ENCODE results near the gene CNNM4. TPM values are rescaled to one million over a fixed set of nuclear protein-coding genes. Genes with fewer than 3 reads are reported as not detected.
A peak's percentile ranks its signal among the peaks of the same experiment; 100 is the strongest.

The CNNM4 gene
- total RNA-seq: 10 to 100 TPM; 19.0 to 53.9 (median 41.7) TPM

DNA sequence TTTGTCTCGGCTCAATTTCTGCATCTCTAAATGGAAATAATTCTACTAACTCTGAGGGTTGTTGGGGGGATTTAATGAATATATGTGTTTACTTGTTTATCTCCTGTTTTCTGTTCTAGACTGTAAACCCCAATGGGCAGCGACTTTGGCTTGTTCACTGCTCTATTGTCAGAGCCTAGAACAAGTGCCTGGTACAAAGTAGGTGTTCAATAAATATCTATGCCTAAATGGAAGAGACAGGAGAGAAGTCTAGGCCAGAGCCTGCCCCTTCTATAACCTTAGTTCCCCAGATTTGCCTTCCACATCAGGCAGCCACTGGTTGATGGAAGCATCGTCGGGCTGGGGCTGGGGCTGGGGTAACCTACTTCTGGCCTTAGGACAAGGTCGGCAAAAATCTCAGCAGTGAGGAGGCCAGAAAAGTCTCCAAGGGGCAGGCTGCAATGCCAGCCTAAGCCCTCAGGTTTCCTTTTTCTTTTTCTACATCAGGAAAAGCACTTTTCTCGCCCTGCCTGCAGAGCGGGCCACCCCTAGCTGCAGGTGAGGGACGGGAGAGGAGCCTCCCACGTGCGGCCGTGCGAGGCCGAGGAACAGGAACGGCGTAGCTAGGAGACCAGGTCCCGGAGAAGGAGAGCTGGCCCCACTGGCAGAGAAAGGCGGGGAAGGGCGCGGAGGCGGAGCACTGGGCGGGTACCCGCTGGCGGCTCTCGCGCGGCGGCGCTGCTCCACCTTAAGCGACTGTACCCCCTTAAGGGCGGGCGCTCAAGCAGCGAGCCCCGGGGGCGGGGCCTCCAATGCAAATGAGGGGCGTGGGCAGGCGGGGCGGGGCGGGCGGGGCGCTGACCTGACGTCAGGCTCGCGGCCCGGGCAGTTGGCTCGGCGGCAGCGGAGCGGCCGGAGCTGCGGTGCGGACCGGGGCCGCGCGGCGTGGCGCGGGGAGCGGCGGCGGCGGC is at the start of gene CNNM4:
CNNM4 (plus strand) TSS at position 867 of the 950 bp plus-strand sequence. CDS start 98 bp downstream, outside the sequence.
- peaks cover 4 to 56% (median 16%) of the 10 kb centered on the region in 4 donors for H3K4me1 ChIP-seq
- H3K27me3 ChIP-seq: no peaks in the 10 kb centered on the region
- TF ChIP-seq, protein P1, sequence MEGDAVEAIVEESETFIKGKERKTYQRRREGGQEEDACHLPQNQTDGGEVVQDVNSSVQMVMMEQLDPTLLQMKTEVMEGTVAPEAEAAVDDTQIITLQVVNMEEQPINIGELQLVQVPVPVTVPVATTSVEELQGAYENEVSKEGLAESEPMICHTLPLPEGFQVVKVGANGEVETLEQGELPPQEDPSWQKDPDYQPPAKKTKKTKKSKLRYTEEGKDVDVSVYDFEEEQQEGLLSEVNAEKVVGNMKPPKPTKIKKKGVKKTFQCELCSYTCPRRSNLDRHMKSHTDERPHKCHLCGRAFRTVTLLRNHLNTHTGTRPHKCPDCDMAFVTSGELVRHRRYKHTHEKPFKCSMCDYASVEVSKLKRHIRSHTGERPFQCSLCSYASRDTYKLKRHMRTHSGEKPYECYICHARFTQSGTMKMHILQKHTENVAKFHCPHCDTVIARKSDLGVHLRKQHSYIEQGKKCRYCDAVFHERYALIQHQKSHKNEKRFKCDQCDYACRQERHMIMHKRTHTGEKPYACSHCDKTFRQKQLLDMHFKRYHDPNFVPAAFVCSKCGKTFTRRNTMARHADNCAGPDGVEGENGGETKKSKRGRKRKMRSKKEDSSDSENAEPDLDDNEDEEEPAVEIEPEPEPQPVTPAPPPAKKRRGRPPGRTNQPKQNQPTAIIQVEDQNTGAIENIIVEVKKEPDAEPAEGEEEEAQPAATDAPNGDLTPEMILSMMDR (IDR thresholded peaks at IDR 0.05): peak in 2 of 6 experiments; percentile 9 to 11
- no peak for TF ChIP-seq POLR2A (IDR thresholded peaks at IDR 0.05)
- peak within 1 kb of the TSS; percentile 87 to 97 (median 88) for H3K27ac ChIP-seq
- H3K36me3 ChIP-seq: no peaks in the 10 kb centered on the region
- no peaks in the 10 kb centered on the region for H3K9me3 ChIP-seq
- H3K4me3 ChIP-seq: peak within 1 kb of the TSS; percentile 68 to 93 (median 74)
- DNase-seq: peak; percentile 92 to 98 (median 97)

- Histone ChIP-seq H3K36me3 (peaks cover 0 to 60% (median 0%) of the 10 kb centered on the region in 3 donors), H3K9me3 (no peaks in the 10 kb centered on the region), H3K27me3 (no peaks in the 10 kb centered on the region), H3K4me3 (no peak overlapping the region), H3K4me1 (no peaks in the 10 kb centered on the region), H3K27ac (no peak overlapping the region)
- no peak for DNase-seq
- TF ChIP-seq, protein P1 (IDR thresholded peaks at IDR 0.05): no peak
- TF ChIP-seq POLR2A (IDR thresholded peaks at IDR 0.05): no peak
Observed at GRCh38 chr2:96710985-96711384, 49.7 kb upstream of the CNNM4 start.

- no peak for DNase-seq
- Histone ChIP-seq H3K4me1 (no peaks in the 10 kb centered on the region), H3K36me3 (peaks cover 0 to 15% (median 0%) of the 10 kb centered on the region in 3 donors), H3K4me3 (no peak overlapping the region), H3K27ac (no peak overlapping the region), H3K27me3 (no peaks in the 10 kb centered on the region), H3K9me3 (no peaks in the 10 kb centered on the region)
- TF ChIP-seq POLR2A (IDR thresholded peaks at IDR 0.05): no peak
- TF ChIP-seq, protein P1 (IDR thresholded peaks at IDR 0.05): no peak
Observed at GRCh38 chr2:96715658-96716057, 45.0 kb upstream of the CNNM4 start.

GRCh38 chr2:96716388-96716787 is 44.3 kb upstream of the CNNM4 start:
- Histone ChIP-seq H3K4me1 (no peaks in the 10 kb centered on the region), H3K4me3 (no peak overlapping the region), H3K27me3 (no peaks in the 10 kb centered on the region), H3K36me3 (peaks cover 0 to 8% (median 0%) of the 10 kb centered on the region in 3 donors), H3K27ac (no peak overlapping the region), H3K9me3 (no peaks in the 10 kb centered on the region)
- no peak for DNase-seq
- TF ChIP-seq POLR2A (IDR thresholded peaks at IDR 0.05): no peak
- TF ChIP-seq, protein P1 (IDR thresholded peaks at IDR 0.05): no peak

- no peak for TF ChIP-seq POLR2A (IDR thresholded peaks at IDR 0.05)
- TF ChIP-seq, protein P1 (IDR thresholded peaks at IDR 0.05): no peak
- Histone ChIP-seq H3K9me3 (no peaks in the 10 kb centered on the region), H3K27ac (no peak overlapping the region), H3K4me1 (no peaks in the 10 kb centered on the region), H3K4me3 (no peak overlapping the region), H3K27me3 (no peaks in the 10 kb centered on the region), H3K36me3 (peaks cover 0 to 58% (median 0%) of the 10 kb centered on the region in 3 donors)
- no peak for DNase-seq
Observed at GRCh38 chr2:96726131-96726530, 34.6 kb upstream of the CNNM4 start.

Data from Peyer's patch (tissue), 4 donors.